Gastroesophageal sphincter (tissue), 4 donors: Measurements from ENCODE around the gene METRNL. TPM values are rescaled to one million over a fixed set of nuclear protein-coding genes. Genes with fewer than 3 reads are reported as not detected.

Experiments used
- ATAC-seq: fragments of 150-250 bp; one replicate; pipeline ENCODE4 v1.9.1; 2016; ENCODE audit warnings: mild to moderate bottlenecking, moderate library complexity
- H3K27ac ChIP-seq, 4 donors: fragments of 200-600 bp; sonication (generic) in 3 of 4; 1 replicate in 3 of 4; 2 replicates in 1 of 4; pipeline ENCODE4 v1.5.1; 2016 to 2019
- H3K27me3 ChIP-seq: fragments of 200-600 bp; sonication (generic); one replicate; pipeline ENCODE4 v1.5.1; 2019
- H3K36me3 ChIP-seq, 2 donors: fragments of 200-600 bp; sonication (generic); one replicate each; pipeline ENCODE4 v1.5.1; 2019; ENCODE audit warnings: control low read depth in 1 of 2
- H3K4me1 ChIP-seq, 3 donors: fragments of 200-600 bp; sonication (generic); 1 replicate in 2 of 3; 2 replicates in 1 of 3; pipeline ENCODE4 v1.5.1; 2016 to 2019; ENCODE audit warnings: control low read depth in 2 of 3
- H3K4me3 ChIP-seq, 2 donors: fragments of 200-600 bp; sonication (generic); one replicate each; pipeline ENCODE4 v1.5.1; 2019; ENCODE audit warnings: mild to moderate bottlenecking in 1 of 2, moderate library complexity in 1 of 2
- H3K9me3 ChIP-seq, 3 donors: fragments of 200-600 bp; sonication (generic); one replicate each; pipeline ENCODE4 v1.5.1; 2017 to 2019; ENCODE audit warnings: control low read depth in 2 of 3
- EP300 ChIP-seq: sonication (generic); formaldehyde crosslinking; IDR thresholded peaks from one replicate; pipeline ENCODE4 v1.6.1; 2017; ENCODE audit warnings: antibody characterized with exemption, mild to moderate bottlenecking
- POLR2A ChIP-seq, 2 donors: fragments of 450-650 bp; IDR thresholded peaks; one replicate each; pipeline ENCODE4 v1.6.1; 2017; ENCODE audit warnings: antibody characterized with exemption in 2 of 2, mild to moderate bottlenecking in 2 of 2, moderate library complexity in 1 of 2
- POLR2AphosphoS5 ChIP-seq: sonication (generic); formaldehyde crosslinking; IDR thresholded peaks from one replicate; pipeline ENCODE4 v1.6.1; 2017; ENCODE audit warnings: antibody characterized with exemption
- WGBS, 2 donors: methylation state at CpG; one replicate each; pipeline ENCODE4 v1.1.5; 2018; ENCODE audit warnings: low coverage in 1 of 2; 5-methylcytosine and 5-hydroxymethylcytosine counted together
- total RNA-seq, 4 donors: library from RNA; depleted of rRNA; stranded (reverse); fragments of >200 nt; gene quantifications; one replicate each; pipeline ENCODE4 v1.1.0, GENCODE V29; 2016
- TF ChIP-seq, protein P1 (sequence below), 4 experiments: fragments of 200-600 bp in 2 of 4; fragments of 450-650 bp in 2 of 4; sonication (generic) in 1 of 4; IDR thresholded peaks; one replicate each; pipeline ENCODE4 v1.5.1; 2017 to 2019; ENCODE audit warnings: antibody characterized with exemption in 4 of 4, mild to moderate bottlenecking in 2 of 4, moderate library complexity in 2 of 4

The METRNL gene
- total RNA-seq, 4 donors from 2014 or later = 41.1 to 82.6 (median 66.3) TPM

- no peaks in the 10 kb centered on the region for H3K4me1 ChIP-seq
- WGBS, 2 donors = 97 to 100% methylated on average over 8 of the region's 14 CpGs
- no peak overlapping the region for H3K27ac ChIP-seq
- peaks cover 0 to 52% of the 10 kb centered on the region in 2 donors for H3K36me3 ChIP-seq
- H3K4me3 ChIP-seq = no peak overlapping the region
- no peaks in the 10 kb centered on the region for H3K27me3 ChIP-seq
- TF ChIP-seq POLR2A (IDR thresholded peaks at IDR 0.05) = no peak
- no peak for TF ChIP-seq EP300
- TF ChIP-seq, protein P1, sequence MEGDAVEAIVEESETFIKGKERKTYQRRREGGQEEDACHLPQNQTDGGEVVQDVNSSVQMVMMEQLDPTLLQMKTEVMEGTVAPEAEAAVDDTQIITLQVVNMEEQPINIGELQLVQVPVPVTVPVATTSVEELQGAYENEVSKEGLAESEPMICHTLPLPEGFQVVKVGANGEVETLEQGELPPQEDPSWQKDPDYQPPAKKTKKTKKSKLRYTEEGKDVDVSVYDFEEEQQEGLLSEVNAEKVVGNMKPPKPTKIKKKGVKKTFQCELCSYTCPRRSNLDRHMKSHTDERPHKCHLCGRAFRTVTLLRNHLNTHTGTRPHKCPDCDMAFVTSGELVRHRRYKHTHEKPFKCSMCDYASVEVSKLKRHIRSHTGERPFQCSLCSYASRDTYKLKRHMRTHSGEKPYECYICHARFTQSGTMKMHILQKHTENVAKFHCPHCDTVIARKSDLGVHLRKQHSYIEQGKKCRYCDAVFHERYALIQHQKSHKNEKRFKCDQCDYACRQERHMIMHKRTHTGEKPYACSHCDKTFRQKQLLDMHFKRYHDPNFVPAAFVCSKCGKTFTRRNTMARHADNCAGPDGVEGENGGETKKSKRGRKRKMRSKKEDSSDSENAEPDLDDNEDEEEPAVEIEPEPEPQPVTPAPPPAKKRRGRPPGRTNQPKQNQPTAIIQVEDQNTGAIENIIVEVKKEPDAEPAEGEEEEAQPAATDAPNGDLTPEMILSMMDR (IDR thresholded peaks at IDR 0.05) = no peak
- no peak for TF ChIP-seq POLR2AphosphoS5
- ATAC-seq = no peak
- no peaks in the 10 kb centered on the region for H3K9me3 ChIP-seq
These were observed 44.9 kb upstream of the METRNL start for GRCh38 chr17:83034525-83034924.

GRCh38 chr17:83035722-83036121 is 43.7 kb upstream of the METRNL start:
- WGBS, 2 donors = 56 to 86% methylated on average over 6 to 10 of the region's 13 CpGs

DNA sequence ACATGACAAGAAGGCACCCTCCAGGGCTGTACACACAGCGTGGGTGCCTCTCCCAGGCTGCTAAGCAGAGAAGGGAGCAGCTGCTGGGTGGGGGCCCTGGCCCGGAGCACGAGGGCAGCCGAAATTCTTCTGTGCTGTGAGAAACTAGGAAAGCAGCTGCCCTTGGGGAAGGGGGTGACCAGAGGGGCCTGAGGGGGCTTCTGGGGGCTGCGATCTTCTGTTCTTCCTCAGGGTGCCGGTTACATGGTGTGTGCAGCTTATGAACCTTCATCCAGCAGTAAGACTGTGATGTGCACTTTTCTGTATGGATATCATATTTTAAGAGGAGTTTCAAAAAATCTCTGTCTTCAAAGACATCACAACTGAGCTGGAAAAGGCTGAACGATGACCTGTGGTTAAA is 43.2 kb upstream of the METRNL start:
- Histone ChIP-seq H3K9me3 (peaks cover 0 to 7% (median 0%) of the 10 kb centered on the region in 3 donors), H3K4me3 (no peak overlapping the region), H3K36me3 (peaks cover 0 to 45% of the 10 kb centered on the region in 2 donors), H3K27ac (no peak overlapping the region), H3K27me3 (no peaks in the 10 kb centered on the region), H3K4me1 (no peaks in the 10 kb centered on the region)
- TF ChIP-seq EP300 (no peak), POLR2A (IDR thresholded peaks at IDR 0.05) (no peak), POLR2AphosphoS5 (no peak)
- TF ChIP-seq, protein P1 (IDR thresholded peaks at IDR 0.05) = no peak
- no peak for ATAC-seq
- 83 to 97% methylated on average over 1 to 6 of the region's 7 CpGs for WGBS, 2 donors

More at GRCh38 chr17:83035722-83036121, 43.7 kb upstream of the METRNL start:
- TF ChIP-seq, protein P1 (IDR thresholded peaks at IDR 0.05) = no peak
- no peak for TF ChIP-seq POLR2A (IDR thresholded peaks at IDR 0.05)
- no peak for TF ChIP-seq EP300
- no peak for TF ChIP-seq POLR2AphosphoS5
- H3K4me3 ChIP-seq = no peak overlapping the region
- no peaks in the 10 kb centered on the region for H3K4me1 ChIP-seq
- H3K9me3 ChIP-seq = peaks cover 0 to 2% (median 0%) of the 10 kb centered on the region in 3 donors
- ATAC-seq = no peak
- no peak overlapping the region for H3K27ac ChIP-seq
- no peaks in the 10 kb centered on the region for H3K27me3 ChIP-seq
- H3K36me3 ChIP-seq = peaks cover 0 to 46% of the 10 kb centered on the region in 2 donors

DNA sequence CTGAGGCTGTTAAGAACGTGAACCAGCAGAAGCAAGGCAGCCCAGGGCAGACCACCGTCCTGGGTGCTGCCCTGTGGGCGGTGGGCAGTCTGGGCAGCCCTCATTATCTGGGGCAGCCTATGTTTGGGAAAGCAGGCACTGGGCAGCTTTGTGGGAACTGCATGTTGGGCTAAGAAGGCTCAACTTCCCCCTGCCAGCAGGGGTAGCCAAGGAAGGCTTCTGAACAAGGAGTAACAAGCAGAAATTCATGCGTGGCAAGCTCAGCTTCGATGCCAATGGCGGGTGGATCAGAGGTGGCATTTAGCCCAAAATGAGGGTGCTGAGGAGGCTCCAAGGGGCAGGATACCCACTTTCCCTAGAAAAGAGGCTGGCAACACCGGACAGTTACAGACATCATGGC is 42.7 kb upstream of the METRNL start:
- H3K27me3 ChIP-seq = no peaks in the 10 kb centered on the region
- H3K36me3 ChIP-seq = peaks cover 0 to 47% of the 10 kb centered on the region in 2 donors
- TF ChIP-seq POLR2AphosphoS5 = no peak
- TF ChIP-seq, protein P1 (IDR thresholded peaks at IDR 0.05) = no peak
- no peak for TF ChIP-seq POLR2A (IDR thresholded peaks at IDR 0.05)
- no peak for ATAC-seq
- no peak overlapping the region for H3K27ac ChIP-seq
- no peaks in the 10 kb centered on the region for H3K4me1 ChIP-seq
- WGBS, 2 donors = 83 to 87% methylated on average over 3 to 7 of the region's 7 CpGs
- H3K4me3 ChIP-seq = no peak overlapping the region
- peaks cover 0 to 12% (median 2%) of the 10 kb centered on the region in 3 donors for H3K9me3 ChIP-seq

GRCh38 chr17:83037084-83037873 is 42.1 kb upstream of the METRNL start:
- H3K27ac ChIP-seq = no peak overlapping the region
- no peak overlapping the region for H3K4me3 ChIP-seq
- no peaks in the 10 kb centered on the region for H3K4me1 ChIP-seq
- H3K27me3 ChIP-seq = no peaks in the 10 kb centered on the region
- no peak for ATAC-seq
- peaks cover 0 to 18% (median 2%) of the 10 kb centered on the region in 3 donors for H3K9me3 ChIP-seq
- H3K36me3 ChIP-seq = peaks cover 0 to 49% of the 10 kb centered on the region in 2 donors
- 82 to 88% methylated on average over 10 to 12 of the region's 30 CpGs for WGBS, 2 donors
- TF ChIP-seq EP300 (no peak), POLR2AphosphoS5 (no peak), POLR2A (IDR thresholded peaks at IDR 0.05) (no peak)
- TF ChIP-seq, protein P1 (IDR thresholded peaks at IDR 0.05) = no peak
